Transverse colon (tissue), 4 donors: Measurements from ENCODE around the gene FGD3. TPM values are rescaled to one million over a fixed set of nuclear protein-coding genes. Genes with fewer than 3 reads are reported as not detected.

ENCODE experiments used
- DNase-seq: peaks from one replicate; pipeline ENCODE4 v3.0.0-alpha.2; 2019
- H3K27ac ChIP-seq, 4 donors: fragments of 200-600 bp; sonication (generic); 2 replicates each; pipeline ENCODE4 v1.5.1; 2016 to 2018; ENCODE audit warnings: inconsistent platforms in 4 of 4
- H3K27me3 ChIP-seq: fragments of 200-600 bp; sonication (generic); 2 replicates; pipeline ENCODE4 v1.5.1; 2017; ENCODE audit warnings: inconsistent platforms
- H3K36me3 ChIP-seq, 4 donors: fragments of 200-600 bp; sonication (generic); 2 replicates each; pipeline ENCODE4 v1.5.1; 2017 to 2019; ENCODE audit warnings: inconsistent platforms in 4 of 4
- H3K4me1 ChIP-seq, 4 donors: fragments of 200-600 bp; sonication (generic); 2 replicates each; pipeline ENCODE4 v1.5.1; 2017 to 2020; ENCODE audit warnings: inconsistent platforms in 4 of 4
- H3K4me3 ChIP-seq, 4 donors: fragments of 200-600 bp; sonication (generic); 1 replicate in 1 of 4; 2 replicates in 3 of 4; pipeline versions ENCODE4 v1.5.1 to v1.6.1; 2017 to 2019; ENCODE audit warnings: inconsistent platforms in 4 of 4
- H3K9me3 ChIP-seq, 2 donors: fragments of 200-600 bp; sonication (generic); 2 replicates each; pipeline ENCODE4 v1.5.1; 2017 to 2019; ENCODE audit warnings: inconsistent platforms in 2 of 2
- CTCF ChIP-seq, 5 experiments: fragments of 200-600 bp in 3 of 5; fragments of 450-650 bp in 2 of 5; sonication (generic) in 3 of 5; IDR thresholded peaks; 1 replicate in 2 of 5; 2 replicates in 3 of 5; pipeline ENCODE4 v1.5.1; 2016 to 2017; ENCODE audit warnings: antibody characterized with exemption in 5 of 5, inconsistent platforms in 3 of 5, mild to moderate bottlenecking in 2 of 5, moderate library complexity in 1 of 5
- EP300 ChIP-seq: sonication (generic); formaldehyde crosslinking; IDR thresholded peaks from one replicate; pipeline ENCODE4 v1.6.1; 2017; ENCODE audit warnings: antibody characterized with exemption, low read depth
- POLR2A ChIP-seq: fragments of 450-650 bp; IDR thresholded peaks from one replicate; pipeline ENCODE4 v1.6.1; 2016; ENCODE audit warnings: antibody characterized with exemption, mild to moderate bottlenecking, moderate library complexity
- POLR2AphosphoS5 ChIP-seq, 3 donors: sonication (generic); formaldehyde crosslinking; IDR thresholded peaks; one replicate each; pipeline ENCODE4 v1.6.1; 2016; ENCODE audit warnings: antibody characterized with exemption in 3 of 3
- whole genome bisulfite sequencing, 2 donors: methylation state at CpG; one replicate each; pipeline ENCODE4 v1.1.5; 2018; ENCODE audit warnings: low coverage in 1 of 2; 5-methylcytosine and 5-hydroxymethylcytosine counted together
- in situ Hi-C, 4 donors: fragments of 200-750 bp; cut with MboI; loops; one replicate each; pipeline versions ENCODE4 v1.15.0 to v1.15.1; 2017; ENCODE audit warnings: low sequenced_read_pairs in 3 of 4, low pct_ligation_motif_present in 1 of 4, low pct_unique_long_range_greater_than_20kb in 1 of 4
- intact Hi-C: fragments of 100-400 bp; cut with DNase I; formaldehyde crosslinking; loops from one replicate; pipeline ENCODE4 v1.15.1; 2023; ENCODE audit warnings: low total_unique reads
- total RNA-seq, 4 donors: library from RNA; depleted of rRNA; stranded (reverse); fragments of >200 nt; gene quantifications; one replicate each; pipeline ENCODE4 v1.1.0, GENCODE V29; 2016

The FGD3 gene
- total RNA-seq, 4 donors from 2014 or later = 5.2 to 9.7 (median 6.0) TPM; not detected in 1

GRCh38 chr9:92964607-92965060, 17.3 kb downstream of the FGD3 start:
- Histone ChIP-seq H3K4me1 (no peaks in the 10 kb centered on the region), H3K4me3 (peak overlapping the region in 3 of 4 donors; percentile 21 to 46 (median 25)), H3K27me3 (no peaks in the 10 kb centered on the region), H3K27ac (peak overlapping the region; percentile 56 to 76 (median 72)), H3K36me3 (no peaks in the 10 kb centered on the region), H3K9me3 (no peaks in the 10 kb centered on the region)
- 76% methylated on average over 14 of the region's 17 CpGs; no CpG with 5 or more reads in 1 of the 2 donors for WGBS, 2 donors
- TF ChIP-seq EP300 (no peak), CTCF (IDR thresholded peaks at IDR 0.05) (no peak), POLR2AphosphoS5 (IDR thresholded peaks at IDR 0.05) (no peak), POLR2A (no peak)
- intact Hi-C loops = no loop called here
- in situ Hi-C loops = no loop called here
- DNase-seq = no peak

GRCh38 chr9:92965061-92965758, 17.9 kb downstream of the FGD3 start:
- in situ Hi-C loops = no loop called here
- peak overlapping the region; percentile 56 to 76 (median 72) for H3K27ac ChIP-seq
- 48% methylated on average over 16 of the region's 19 CpGs; no CpG with 5 or more reads in 1 of the 2 donors for WGBS, 2 donors
- H3K4me3 ChIP-seq = peak overlapping the region in 3 of 4 donors; percentile 21 to 46 (median 25)
- TF ChIP-seq CTCF (IDR thresholded peaks at IDR 0.05) = no peak
- no peak for TF ChIP-seq EP300
- TF ChIP-seq POLR2A = peak; percentile 18
- no peaks in the 10 kb centered on the region for H3K4me1 ChIP-seq
- intact Hi-C loops = no loop called here
- no peaks in the 10 kb centered on the region for H3K36me3 ChIP-seq
- DNase-seq = peak; percentile 53
- no peaks in the 10 kb centered on the region for H3K27me3 ChIP-seq
- H3K9me3 ChIP-seq = no peaks in the 10 kb centered on the region

GRCh38 chr9:92965759-92966517, 18.6 kb downstream of the FGD3 start:
- no peaks in the 10 kb centered on the region for H3K36me3 ChIP-seq
- H3K4me3 ChIP-seq = peak overlapping the region in 2 of 4 donors; percentile 25 to 46
- no peak for DNase-seq
- WGBS, 2 donors = 75 to 78% methylated on average over 9 to 17 of the region's 17 CpGs
- intact Hi-C loops (no loop called here), in situ Hi-C loops (no loop called here)
- no peak for TF ChIP-seq EP300
- no peak for TF ChIP-seq POLR2AphosphoS5 (IDR thresholded peaks at IDR 0.05)
- no peaks in the 10 kb centered on the region for H3K9me3 ChIP-seq
- no peaks in the 10 kb centered on the region for H3K4me1 ChIP-seq
- peak overlapping the region; percentile 56 to 76 (median 72) for H3K27ac ChIP-seq
- H3K27me3 ChIP-seq = no peaks in the 10 kb centered on the region

- 84% methylated on average over 5 of the region's 5 CpGs; no CpG with 5 or more reads in 1 of the 2 donors for WGBS, 2 donors
- in situ Hi-C loops = no loop called here
- H3K9me3 ChIP-seq = no peaks in the 10 kb centered on the region
- peak overlapping the region in 1 of 4 donors; percentile 46 for H3K4me3 ChIP-seq
- no peak for DNase-seq
- H3K36me3 ChIP-seq = no peaks in the 10 kb centered on the region
- no peaks in the 10 kb centered on the region for H3K27me3 ChIP-seq
- intact Hi-C loops = no loop called here
- H3K4me1 ChIP-seq = no peaks in the 10 kb centered on the region
- TF ChIP-seq EP300 (no peak), CTCF (IDR thresholded peaks at IDR 0.05) (no peak), POLR2AphosphoS5 (IDR thresholded peaks at IDR 0.05) (no peak), POLR2A (no peak)
- peak overlapping the region in 1 of 4 donors; percentile 76 for H3K27ac ChIP-seq
These were observed 19.1 kb downstream of the FGD3 start for GRCh38 chr9:92966518-92966800.
